Endothelial cell (in vitro differentiated cells): ENCODE results near the gene SMIM35. TPM values are rescaled to one million over a fixed set of nuclear protein-coding genes. Genes with fewer than 3 reads are reported as not detected.

ENCODE experiments used
- DNase-seq: peaks from one replicate; pipeline ENCODE4 v3.0.0; 2021; ENCODE audit warnings: low spot score
- H3K27ac Mint-ChIP-seq: one replicate; pipeline ENCODE4 v1.8.0; 2021; ENCODE audit warnings: mixed read lengths, inconsistent platforms; ENCODE audit not compliant: unreplicated experiment
- H3K27me3 Mint-ChIP-seq: one replicate; pipeline ENCODE4 v1.8.0; 2021; ENCODE audit warnings: mild to moderate bottlenecking, moderate library complexity, mixed read lengths, inconsistent platforms; ENCODE audit not compliant: unreplicated experiment
- H3K36me3 Mint-ChIP-seq: one replicate; pipeline ENCODE4 v1.8.0; 2021; ENCODE audit warnings: mild to moderate bottlenecking, low read depth, mixed read lengths, inconsistent platforms; ENCODE audit not compliant: unreplicated experiment
- H3K4me1 Mint-ChIP-seq: one replicate; pipeline ENCODE4 v1.8.0; 2021; ENCODE audit warnings: mild to moderate bottlenecking, mixed read lengths, inconsistent platforms; ENCODE audit not compliant: unreplicated experiment
- H3K4me3 Mint-ChIP-seq: one replicate; pipeline ENCODE4 v1.8.0; 2021; ENCODE audit warnings: mild to moderate bottlenecking, mixed read lengths, inconsistent platforms; ENCODE audit not compliant: unreplicated experiment
- H3K9me3 Mint-ChIP-seq: one replicate; pipeline ENCODE4 v1.8.0; 2021; ENCODE audit warnings: mixed read lengths, inconsistent platforms; ENCODE audit not compliant: unreplicated experiment
- CTCF ChIP-seq: fragments of 200-600 bp; sonication (generic); IDR thresholded peaks from one replicate; pipeline ENCODE4 v1.5.0; 2021; ENCODE audit warnings: antibody characterized with exemption; ENCODE audit not compliant: unreplicated experiment
- total RNA-seq: library from RNA; stranded (reverse); fragmentation: NEBNext Ultra II Directional; extraction: Animal tissue kit (Norgen Biotek cat#: 25700); gene quantifications from one replicate; pipeline ENCODE4 v1.2.1, GENCODE V29; 2021; ENCODE audit not compliant: unreplicated experiment

The SMIM35 gene
- total RNA-seq, 1 donor from 2014 or later, result not detected

GRCh38 chr11:117958949-117959348 is 127.8 kb downstream of the SMIM35 start:
- no peak for DNase-seq
- H3K36me3 Mint-ChIP-seq, result no peaks in the 10 kb centered on the region
- no peak for TF ChIP-seq CTCF
- H3K27ac Mint-ChIP-seq, result no peak overlapping the region
- peaks cover 2% of the 10 kb centered on the region for H3K4me1 Mint-ChIP-seq
- H3K9me3 Mint-ChIP-seq, result no peaks in the 10 kb centered on the region
- H3K4me3 Mint-ChIP-seq, result no peak overlapping the region
- peaks cover 2% of the 10 kb centered on the region for H3K27me3 Mint-ChIP-seq

Other genes starting within 250 kb of the SMIM35 start
- 18.1 TPM for gene FXYD6, start 210.3 kb downstream of the SMIM35 start, total RNA-seq
- 1.8 TPM for gene TMPRSS13, start 157.6 kb downstream of the SMIM35 start, total RNA-seq
- gene IL10RA, start 100.6 kb downstream of the SMIM35 start, total RNA-seq, result 0.82 TPM
- not detected for gene TMPRSS4, start 9.9 kb downstream of the SMIM35 start, total RNA-seq
- 3.1 TPM for gene SCN4B, start 65.9 kb upstream of the SMIM35 start, total RNA-seq
- gene SCN2B, start 89.7 kb upstream of the SMIM35 start, total RNA-seq, result not detected
- 0.31 TPM for gene JAML, start 138.0 kb upstream of the SMIM35 start, total RNA-seq
- gene MPZL3, start 165.4 kb upstream of the SMIM35 start, total RNA-seq, result 10.7 TPM
- gene MPZL2, start 177.3 kb upstream of the SMIM35 start, total RNA-seq, result 1.0 TPM
- not detected for gene CD3E, start 217.8 kb upstream of the SMIM35 start, total RNA-seq